ENCODE measurements around the gene SPEM2. TPM values are rescaled to one million over a fixed set of nuclear protein-coding genes. Genes with fewer than 3 reads are reported as not detected.

SPEM2 gene
- not detected for total RNA-seq

DNA sequence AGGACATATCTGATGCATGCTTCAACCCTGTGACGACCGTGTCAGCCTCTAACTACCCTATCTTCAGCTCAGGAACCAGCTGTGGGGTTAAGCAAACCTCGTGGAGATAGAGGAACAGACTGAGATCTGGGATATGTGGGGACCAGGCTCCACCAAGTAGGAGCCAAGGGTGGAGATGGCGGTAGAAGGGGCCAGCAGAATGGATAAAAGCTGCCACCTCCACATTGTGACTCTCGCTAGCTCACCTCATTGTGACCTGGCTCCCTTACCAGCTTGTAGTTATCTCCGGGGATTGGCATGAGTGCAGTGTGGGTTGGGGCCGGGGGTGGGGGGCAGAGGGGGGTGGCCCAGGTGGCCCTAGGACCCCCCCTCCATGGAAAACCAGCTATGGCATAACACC is at the start of gene SPEM2:
SPEM2 (plus strand) TSS at position 301 of the 400 bp plus-strand sequence; CDS start at position 374, 73 bp downstream.
- TF ChIP-seq, protein P1, sequence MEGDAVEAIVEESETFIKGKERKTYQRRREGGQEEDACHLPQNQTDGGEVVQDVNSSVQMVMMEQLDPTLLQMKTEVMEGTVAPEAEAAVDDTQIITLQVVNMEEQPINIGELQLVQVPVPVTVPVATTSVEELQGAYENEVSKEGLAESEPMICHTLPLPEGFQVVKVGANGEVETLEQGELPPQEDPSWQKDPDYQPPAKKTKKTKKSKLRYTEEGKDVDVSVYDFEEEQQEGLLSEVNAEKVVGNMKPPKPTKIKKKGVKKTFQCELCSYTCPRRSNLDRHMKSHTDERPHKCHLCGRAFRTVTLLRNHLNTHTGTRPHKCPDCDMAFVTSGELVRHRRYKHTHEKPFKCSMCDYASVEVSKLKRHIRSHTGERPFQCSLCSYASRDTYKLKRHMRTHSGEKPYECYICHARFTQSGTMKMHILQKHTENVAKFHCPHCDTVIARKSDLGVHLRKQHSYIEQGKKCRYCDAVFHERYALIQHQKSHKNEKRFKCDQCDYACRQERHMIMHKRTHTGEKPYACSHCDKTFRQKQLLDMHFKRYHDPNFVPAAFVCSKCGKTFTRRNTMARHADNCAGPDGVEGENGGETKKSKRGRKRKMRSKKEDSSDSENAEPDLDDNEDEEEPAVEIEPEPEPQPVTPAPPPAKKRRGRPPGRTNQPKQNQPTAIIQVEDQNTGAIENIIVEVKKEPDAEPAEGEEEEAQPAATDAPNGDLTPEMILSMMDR (IDR thresholded peaks at IDR 0.05) = no peak
- Histone ChIP-seq H3K36me3 (no peaks in the 10 kb centered on the region), H3K9me3 (no peaks in the 10 kb centered on the region), H3K27ac (no peak within 1 kb of the TSS), H3K4me3 (no peak within 1 kb of the TSS), H3K27me3 (no peaks in the 10 kb centered on the region), H3K4me1 (no peaks in the 10 kb centered on the region)
- no peak for DNase-seq (ENCODE audit: low spot score in 2 of 2)
- intact Hi-C loops (cut with DNase I) = no loop called here

DNA sequence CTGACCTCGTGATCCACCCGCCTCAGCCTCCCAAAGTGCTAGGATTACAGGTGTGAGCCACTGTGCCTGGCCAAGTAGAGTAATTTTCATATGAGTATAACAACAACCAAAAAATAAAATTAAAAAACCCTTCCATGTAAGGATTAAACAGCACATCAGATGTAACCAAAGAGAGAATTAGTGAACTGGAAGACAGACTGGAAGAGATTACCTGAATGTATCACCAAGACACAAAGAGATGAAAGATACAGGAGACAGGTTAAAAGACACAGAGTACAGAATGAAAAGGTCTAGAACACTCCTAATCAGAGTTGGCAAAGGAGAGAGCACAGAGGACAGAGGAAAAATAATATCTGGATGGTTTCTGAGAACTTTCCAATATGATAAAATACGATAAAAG is 46.3 kb upstream of the SPEM2 start:
- TF ChIP-seq, protein P1 (IDR thresholded peaks at IDR 0.05) = no peak
- H3K27ac ChIP-seq = no peak overlapping the region
- no peak overlapping the region for H3K4me3 ChIP-seq
- intact Hi-C loops (cut with DNase I) = no loop called here
- peaks cover 4 to 20% of the 10 kb centered on the region in 2 donors for H3K4me1 ChIP-seq
- H3K36me3 ChIP-seq = no peaks in the 10 kb centered on the region
- no peak for DNase-seq (ENCODE audit: low spot score in 2 of 2)
- no peaks in the 10 kb centered on the region for H3K9me3 ChIP-seq
- no peaks in the 10 kb centered on the region for H3K27me3 ChIP-seq

DNA sequence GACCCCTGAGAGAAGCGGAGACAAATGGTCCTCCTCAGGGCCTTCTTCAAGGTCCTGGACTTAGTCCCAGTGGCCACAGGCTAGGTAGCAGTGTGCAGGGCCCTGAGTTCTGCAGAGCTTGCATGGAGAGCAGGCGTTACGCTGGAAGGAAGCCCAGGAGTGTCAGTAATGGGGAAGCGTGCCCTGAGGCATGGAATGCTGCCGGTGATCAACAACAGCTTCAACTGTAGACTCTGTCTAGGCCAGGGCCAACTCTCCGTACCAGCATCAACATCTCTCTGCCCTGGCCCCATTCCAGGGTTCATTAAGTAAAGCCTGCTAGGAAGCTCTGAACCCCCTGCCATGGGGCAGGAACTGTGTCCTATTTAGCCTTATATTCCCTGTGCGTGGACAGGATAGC is 45.1 kb upstream of the SPEM2 start:
- TF ChIP-seq, protein P1 (IDR thresholded peaks at IDR 0.05) = no peak
- Histone ChIP-seq H3K27ac (peak overlapping the region in 1 of 2 donors; percentile 29), H3K4me1 (peaks cover 4 to 20% of the 10 kb centered on the region in 2 donors), H3K9me3 (no peaks in the 10 kb centered on the region), H3K27me3 (no peaks in the 10 kb centered on the region), H3K36me3 (no peaks in the 10 kb centered on the region), H3K4me3 (peak overlapping the region; percentile 52 to 67)
- peak in 1 of 2 donors; percentile 72 for DNase-seq (ENCODE audit: low spot score in 2 of 2)
- intact Hi-C loops (cut with DNase I) = no loop called here

- TF ChIP-seq, protein P1 (IDR thresholded peaks at IDR 0.05) = no peak
- peak in 1 of 2 donors; percentile 70 for DNase-seq (ENCODE audit: low spot score in 2 of 2)
- Histone ChIP-seq H3K36me3 (no peaks in the 10 kb centered on the region), H3K4me1 (peaks cover 4 to 20% of the 10 kb centered on the region in 2 donors), H3K9me3 (no peaks in the 10 kb centered on the region), H3K4me3 (peak within 1 kb of the TSS; percentile 52 to 67), H3K27me3 (no peaks in the 10 kb centered on the region), H3K27ac (peak within 1 kb of the TSS in 1 of 2 donors; percentile 29)
- intact Hi-C loops (cut with DNase I) = no loop called here
Measured at GRCh38 chr17:7380855-7381683, 44.3 kb upstream of the SPEM2 start, which contains the start of gene TNK1. Gene TNK1 (plus strand): TSS chr17:7381089. CDS start chr17:7382927, 1,838 bp downstream.

- TF ChIP-seq, protein P1 (IDR thresholded peaks at IDR 0.05) = no peak
- peaks cover 4 to 20% of the 10 kb centered on the region in 2 donors for H3K4me1 ChIP-seq
- no peaks in the 10 kb centered on the region for H3K27me3 ChIP-seq
- DNase-seq (ENCODE audit: low spot score in 2 of 2) = no peak
- no peaks in the 10 kb centered on the region for H3K9me3 ChIP-seq
- H3K27ac ChIP-seq = no peak overlapping the region
- intact Hi-C loops (cut with DNase I) = no loop called here
- H3K36me3 ChIP-seq = no peaks in the 10 kb centered on the region
- H3K4me3 ChIP-seq = no peak overlapping the region
Measured at GRCh38 chr17:7382901-7383300, 42.5 kb upstream of the SPEM2 start.
